ENCODE measurements around the gene IGSF9.

The IGSF9 gene

DNA sequence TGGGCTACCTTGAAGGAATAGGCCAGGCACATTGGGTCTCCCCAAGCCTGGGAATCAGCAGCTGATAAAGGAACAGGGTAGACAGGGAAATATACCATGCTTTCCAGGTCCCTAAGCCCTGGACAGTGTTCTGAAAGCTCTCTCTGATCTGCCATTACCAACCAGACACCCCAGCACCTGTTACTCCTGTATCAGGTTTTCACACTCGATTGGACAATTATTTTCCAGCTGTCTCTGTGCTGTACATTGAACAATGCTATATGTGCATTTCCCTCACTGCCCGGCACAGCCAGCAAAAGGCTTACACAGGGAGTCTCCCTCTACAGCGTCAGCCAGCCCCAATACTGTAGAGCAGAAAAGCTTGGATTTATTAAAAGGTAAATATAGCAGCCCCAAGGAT, 50.1 kb downstream of the IGSF9 start:
- DNase-seq: no peak

DNA sequence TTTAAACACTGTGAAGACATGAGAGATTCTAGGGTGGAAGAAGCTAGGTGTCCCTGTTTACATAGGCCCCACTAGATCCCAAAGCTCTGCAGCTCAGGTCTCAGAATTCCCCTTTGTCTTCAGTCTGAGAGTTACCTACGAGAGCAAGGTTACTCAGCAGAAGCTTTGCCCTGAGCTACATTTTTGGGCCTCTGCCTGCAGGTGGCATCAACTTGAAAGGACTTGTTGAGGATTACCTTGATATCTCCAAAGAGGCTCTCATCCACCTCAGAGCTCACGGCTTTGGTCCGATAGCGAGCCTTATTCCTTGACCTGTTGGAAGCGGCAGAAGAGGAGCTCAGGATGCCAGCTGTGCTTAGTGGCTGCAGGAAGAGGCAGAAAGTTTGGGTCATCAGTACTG, 52.5 kb downstream of the IGSF9 start:
- peak; percentile 27 for DNase-seq

DNA sequence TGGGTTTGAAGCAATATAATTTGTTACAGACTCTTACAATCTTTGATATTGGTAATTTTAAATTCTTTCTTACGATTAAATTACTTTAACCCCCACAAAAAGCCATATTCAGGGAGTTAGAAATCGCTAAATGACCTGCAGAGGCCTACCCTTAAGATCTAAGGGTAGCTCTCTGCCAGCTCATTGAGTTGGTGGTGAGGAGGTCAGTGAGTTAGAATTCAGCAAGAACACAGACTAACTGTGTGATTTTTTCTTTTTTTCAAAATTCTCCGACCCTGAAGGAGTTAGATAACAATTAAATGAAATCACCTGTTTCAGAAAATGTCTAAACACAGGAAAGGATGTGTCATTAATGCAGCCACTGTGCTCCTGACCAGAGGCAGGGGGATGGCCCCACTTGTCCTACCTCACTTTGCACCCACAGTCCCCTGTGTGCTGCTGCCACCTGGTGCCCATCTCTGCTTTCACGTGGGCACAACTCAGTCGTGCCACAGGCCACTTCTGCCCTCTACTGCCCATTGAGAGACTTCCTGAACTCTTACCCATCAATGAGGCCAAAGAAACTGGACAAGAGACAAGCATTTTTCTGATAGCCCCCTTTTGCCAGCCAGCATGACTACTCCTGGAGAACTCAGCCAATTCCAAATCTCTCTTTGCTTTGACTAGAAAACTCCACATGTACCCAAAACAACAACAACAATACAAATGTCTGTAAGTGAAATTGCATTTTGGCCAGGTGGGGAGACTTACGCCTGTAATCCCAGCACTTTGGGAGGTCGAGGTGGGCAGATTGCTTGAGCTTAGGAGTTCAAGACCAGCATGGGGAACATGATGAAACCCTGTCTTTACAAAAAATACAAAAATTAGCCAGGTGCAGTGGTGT, 53.9 kb downstream of the IGSF9 start:
- DNase-seq: peak; percentile 92

DNA sequence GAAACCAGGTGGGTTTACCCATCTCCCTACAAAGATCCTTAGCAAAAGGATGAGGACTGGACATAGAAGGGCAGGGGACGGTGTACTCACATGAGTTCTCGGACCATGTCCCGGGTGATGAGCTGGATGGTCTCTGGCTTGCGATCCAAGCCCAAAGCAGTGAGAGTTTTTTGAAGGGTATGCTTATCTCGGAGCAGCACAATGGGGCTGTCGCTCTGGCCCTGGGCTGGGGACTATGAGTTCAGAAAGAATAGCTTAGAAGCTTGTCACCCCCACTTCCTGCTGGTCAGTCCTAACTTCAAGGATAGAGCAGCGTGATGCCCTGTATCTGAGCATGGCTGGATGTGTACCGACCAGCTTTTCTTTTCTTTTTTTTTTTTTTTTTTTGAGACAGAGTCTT, 55.0 kb downstream of the IGSF9 start:
- no peak for DNase-seq

DNA sequence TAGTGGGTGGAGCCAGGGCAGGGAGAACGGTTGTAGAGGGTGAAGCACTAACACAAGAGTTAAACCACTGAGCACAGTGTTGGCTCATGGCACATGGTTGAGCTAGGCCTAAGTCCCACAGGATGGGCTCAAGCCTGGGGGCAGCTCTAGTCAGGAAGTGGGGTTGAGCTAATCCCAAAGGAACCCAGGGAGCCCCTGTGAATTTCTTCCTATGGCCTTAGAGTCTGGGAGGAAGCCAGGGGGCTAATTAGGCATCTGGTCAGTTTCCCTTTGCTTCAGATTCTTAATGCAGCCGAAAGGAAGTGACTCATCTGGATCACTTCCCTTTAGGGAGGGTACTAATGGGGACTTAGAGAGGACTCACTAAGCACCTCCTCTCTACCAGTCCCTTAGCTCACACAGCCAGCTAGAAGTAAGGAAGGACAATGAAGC, 55.6 kb downstream of the IGSF9 start:
- DNase-seq: peak; percentile 54

DNA sequence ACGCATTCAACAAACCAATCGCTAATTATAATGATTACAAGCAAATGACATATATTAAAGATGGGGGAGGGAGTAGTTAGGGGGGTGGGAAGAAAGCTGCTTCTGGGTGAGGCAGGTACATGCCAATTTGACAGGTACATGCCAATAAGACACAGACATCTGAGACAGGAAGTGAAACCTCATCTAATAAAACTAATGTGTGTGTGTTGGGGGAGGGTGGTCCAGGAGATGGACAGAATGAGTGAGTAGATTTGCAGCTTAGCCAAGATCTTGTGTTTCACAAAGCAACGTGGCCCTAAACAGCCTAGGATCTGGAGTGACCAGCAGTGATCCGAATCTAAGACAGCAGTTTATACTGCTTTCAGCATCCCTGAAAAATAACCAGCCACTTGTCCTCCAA, 56.2 kb downstream of the IGSF9 start:
- DNase-seq: no peak

DNA sequence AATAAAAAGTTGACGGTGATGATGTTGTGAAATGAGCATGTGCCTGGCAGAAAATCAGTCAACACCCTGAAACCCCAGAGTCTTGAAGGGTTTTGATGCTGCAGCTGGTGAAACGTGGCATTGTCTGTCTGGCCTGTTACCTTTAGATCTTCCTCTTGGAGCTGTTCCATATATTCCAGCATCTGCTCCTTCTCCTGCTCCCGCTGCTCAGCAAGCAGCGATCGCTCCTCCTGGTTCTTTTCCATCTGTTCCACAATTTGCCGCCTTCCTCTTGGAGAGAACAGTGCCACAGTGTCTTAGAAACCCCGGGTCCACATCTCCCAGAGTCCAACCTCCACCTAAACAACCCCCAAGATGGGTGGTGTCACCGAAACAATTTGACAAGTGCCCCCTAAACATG, 61.1 kb downstream of the IGSF9 start:
- DNase-seq: no peak

DNA sequence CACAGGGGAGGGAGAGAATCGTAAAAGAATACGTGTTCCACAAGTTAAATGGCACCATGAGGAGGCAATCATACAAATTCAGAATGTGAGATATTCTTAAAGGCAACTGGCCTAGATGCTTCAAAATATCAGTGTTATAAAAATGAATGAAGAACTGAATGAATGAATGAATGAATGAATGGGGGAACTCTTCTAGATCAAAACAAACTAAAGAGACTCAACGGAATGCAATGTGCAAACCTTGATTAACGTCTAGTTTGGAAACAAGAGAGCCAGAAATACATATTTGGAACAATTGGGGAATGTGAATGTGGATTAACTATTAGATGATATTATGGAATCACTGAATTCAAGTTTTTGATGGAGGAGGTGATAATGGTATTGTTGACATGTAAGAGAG, 62.3 kb downstream of the IGSF9 start:
- DNase-seq: no peak

DNA sequence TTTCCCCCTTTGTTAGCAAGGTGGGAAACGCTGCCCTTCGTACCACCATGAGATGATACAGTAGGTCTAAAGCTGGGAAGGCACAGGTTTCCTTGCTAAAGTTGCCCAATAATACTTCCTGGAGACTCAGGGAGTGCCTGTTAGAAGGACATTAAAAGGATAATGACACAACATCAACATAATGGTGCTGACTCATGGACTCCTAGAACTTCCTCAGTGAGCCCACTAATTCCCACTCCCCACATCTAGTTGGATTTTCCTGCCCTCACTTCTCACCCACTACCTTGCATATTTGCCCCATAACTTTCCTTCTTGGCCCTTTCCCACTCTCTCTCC, 62.9 kb downstream of the IGSF9 start:
- no peak for DNase-seq

DNA sequence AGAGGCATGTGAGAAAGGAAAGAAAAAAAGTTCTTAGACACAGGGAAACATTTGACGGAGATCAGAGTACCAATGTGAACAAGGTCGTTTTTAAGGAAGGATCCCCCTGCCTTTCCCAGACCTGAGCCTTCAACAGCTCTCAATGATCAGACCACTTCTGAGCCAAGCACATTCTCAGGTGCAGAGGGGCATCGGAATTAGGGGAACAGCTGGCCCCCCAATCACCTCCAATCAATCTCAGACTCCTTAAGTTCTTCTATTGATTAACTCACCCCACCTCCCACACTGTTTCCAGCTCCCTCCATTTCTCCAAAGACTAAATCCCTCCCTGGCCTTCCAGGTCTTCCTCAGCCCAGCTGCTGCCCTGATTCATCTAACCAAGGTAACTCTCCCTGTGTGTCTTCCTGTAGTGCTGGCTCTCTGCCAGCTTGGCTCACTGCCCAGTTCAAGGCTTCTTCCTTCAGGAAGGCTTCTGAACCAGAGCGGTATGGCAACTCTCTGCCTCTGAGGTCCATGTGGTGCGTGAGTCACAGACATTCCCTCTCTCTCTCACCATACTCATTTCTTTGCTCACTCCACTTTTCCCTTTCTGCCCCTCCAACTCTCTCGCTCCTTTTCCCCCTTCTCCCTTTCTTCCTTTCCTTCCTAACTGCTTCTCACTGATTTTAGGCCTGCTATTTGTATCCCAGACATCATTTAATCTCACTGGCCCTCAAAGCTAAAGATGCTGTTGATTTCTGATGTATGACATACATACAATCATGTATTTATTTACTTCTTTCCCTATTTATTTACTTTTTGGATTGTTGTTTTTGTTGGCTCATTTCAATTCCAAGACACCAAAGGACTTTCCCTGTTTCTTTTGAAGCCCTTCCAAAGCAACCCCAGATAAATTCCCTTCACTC, 63.5 kb downstream of the IGSF9 start:
- DNase-seq: peak; percentile 38

DNA sequence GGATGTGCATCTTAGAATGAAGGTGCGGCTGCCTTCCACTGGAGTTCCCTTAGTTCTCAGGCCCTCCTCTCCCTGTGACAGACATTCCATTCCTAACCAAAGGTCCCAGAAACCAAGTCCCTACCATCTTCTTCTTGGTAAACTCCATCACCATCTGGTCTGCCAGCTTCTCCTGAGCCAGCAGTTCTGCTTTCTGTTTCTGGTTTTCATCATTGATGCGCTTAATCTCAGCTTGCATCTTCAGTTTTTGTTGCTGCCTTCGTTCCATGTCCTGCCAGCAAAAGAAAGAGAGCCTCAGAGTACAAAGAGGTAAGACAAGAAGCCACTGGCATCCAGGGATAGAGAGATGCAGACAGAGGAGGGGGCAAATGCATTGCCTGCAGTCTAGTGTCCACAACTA, 65.0 kb downstream of the IGSF9 start:
- DNase-seq: peak; percentile 53

DNA sequence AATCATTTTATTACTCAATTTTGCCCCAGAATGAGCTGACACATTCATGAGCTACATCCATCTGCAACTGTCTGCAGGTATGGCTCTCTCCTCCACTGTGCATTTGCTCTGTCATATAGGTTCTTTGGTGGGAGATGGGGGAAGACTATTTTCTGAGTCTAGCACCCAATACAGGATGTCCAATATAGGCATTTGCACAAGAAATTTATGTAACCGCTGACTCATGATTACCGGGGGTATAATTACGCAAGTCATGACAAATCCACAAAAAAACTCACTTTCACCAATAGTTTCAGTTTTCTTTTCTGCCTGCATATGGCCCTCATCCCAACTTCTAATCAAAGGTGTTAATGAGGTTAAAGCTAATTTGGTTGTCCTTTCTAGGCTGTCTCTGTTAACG, 65.4 kb downstream of the IGSF9 start:
- peak; percentile 86 for DNase-seq

DNA sequence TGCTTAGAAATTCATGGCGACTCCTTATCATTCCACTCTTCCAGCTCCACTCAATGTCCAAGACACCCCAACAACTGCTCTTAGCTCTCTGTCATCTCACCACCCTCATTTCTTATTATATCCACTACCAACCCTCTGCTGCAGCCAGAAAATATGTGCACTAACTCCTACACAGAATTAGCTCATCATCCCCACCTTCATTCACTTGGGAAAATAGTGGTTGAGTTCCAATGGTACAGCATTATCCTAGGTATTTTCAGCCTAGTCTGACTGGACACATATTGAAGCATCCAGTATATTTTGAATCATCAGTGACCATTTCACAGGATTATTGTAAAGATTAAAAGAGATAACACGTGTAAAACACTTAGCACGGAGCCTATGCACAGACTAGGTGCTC, 66.3 kb downstream of the IGSF9 start:
- DNase-seq: no peak

DNA sequence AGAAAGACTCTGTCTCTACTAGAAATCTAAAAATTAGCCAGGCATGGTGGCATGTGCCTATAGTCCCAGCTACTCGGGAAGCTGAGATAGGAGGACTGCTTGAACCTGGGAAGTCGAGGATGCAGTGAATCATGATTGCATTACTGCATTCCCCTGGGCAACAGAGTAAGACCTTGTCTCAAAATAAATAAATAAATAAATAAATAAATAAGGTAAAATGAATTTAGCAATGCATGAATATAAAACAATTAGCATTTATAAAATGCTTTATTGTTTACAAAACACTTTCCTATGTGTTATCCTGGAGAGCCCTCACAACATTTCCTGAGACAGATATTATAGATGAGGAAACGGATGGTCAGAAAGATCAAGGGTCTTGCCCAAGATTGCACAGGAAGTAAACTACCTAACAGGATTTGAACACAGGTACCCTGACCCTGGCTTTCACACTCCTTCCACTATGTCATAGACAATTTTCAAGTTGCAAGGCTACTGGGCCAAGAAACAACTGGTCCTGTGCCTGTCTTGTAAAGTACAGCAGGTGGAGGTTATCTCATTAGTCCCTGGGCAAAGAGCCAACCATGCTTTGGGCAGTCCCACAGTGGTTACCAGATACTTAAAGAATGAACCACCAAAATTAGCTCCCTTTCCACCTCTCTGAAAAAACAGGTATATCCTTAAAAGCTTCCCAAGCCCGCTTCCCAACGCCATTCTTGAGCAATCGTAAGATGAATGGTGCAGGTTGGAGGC, 67.5 kb downstream of the IGSF9 start:
- no peak for DNase-seq
